HepG2 (cell line): ENCODE measurements around the gene SNIP1. TPM values are rescaled to one million over a fixed set of nuclear protein-coding genes. Genes with fewer than 3 reads are reported as not detected.

Experiments used
- ARID2 ChIP-seq: sonication (generic); formaldehyde crosslinking; IDR thresholded peaks from 2 replicates; pipeline ENCODE4 v1.8.1; 2022; ENCODE audit warnings: mild to moderate bottlenecking, missing genetic modification reagents, borderline replicate concordance
- ARID3A ChIP-seq: IDR thresholded peaks from 2 replicates; pipeline ENCODE4 v1.6.1; 2012; ENCODE audit warnings: low read depth, low read length, improper control_type of control experiment
- ATF1 ChIP-seq: IDR thresholded peaks from 2 replicates; pipeline ENCODE4 v1.6.1; 2016; ENCODE audit warnings: mild to moderate bottlenecking, control low read depth
- ELF4 ChIP-seq: sonication (generic); formaldehyde crosslinking; IDR thresholded peaks from 2 replicates; pipeline ENCODE4 v1.5.0; 2020; ENCODE audit warnings: missing genetic modification reagents, mild to moderate bottlenecking, moderate library complexity, borderline replicate concordance
- FUBP1 ChIP-seq: sonication (generic); formaldehyde crosslinking; IDR thresholded peaks from 2 replicates; pipeline ENCODE4 v1.5.1; 2020; ENCODE audit warnings: missing genetic modification reagents, mild to moderate bottlenecking, borderline replicate concordance
- HDAC1 ChIP-seq: sonication (generic); formaldehyde crosslinking; IDR thresholded peaks from 2 replicates; pipeline ENCODE4 v1.5.1; 2020; ENCODE audit warnings: mild to moderate bottlenecking, missing genetic modification reagents
- MED8 ChIP-seq: sonication (generic); formaldehyde crosslinking; IDR thresholded peaks from 2 replicates; pipeline ENCODE4 v1.8.1; 2023; ENCODE audit warnings: mild to moderate bottlenecking, missing genetic modification reagents; ENCODE audit not compliant: insufficient replicate concordance
- REXO4 ChIP-seq: sonication (generic); formaldehyde crosslinking; IDR thresholded peaks from 2 replicates; pipeline ENCODE4 v1.8.0; 2022; ENCODE audit warnings: missing genetic modification reagents, mild to moderate bottlenecking, borderline replicate concordance
- ZKSCAN1 ChIP-seq: fragments of 150-350 bp; IDR thresholded peaks from 2 replicates; pipeline ENCODE4 v1.6.1; 2014; ENCODE audit warnings: low read length
- ZNF33A ChIP-seq: sonication (generic); formaldehyde crosslinking; IDR thresholded peaks from 2 replicates; pipeline ENCODE4 v1.5.1; 2020; ENCODE audit warnings: missing genetic modification reagents, mild to moderate bottlenecking, moderate library complexity, borderline replicate concordance
- ZNF446 ChIP-seq: sonication (generic); formaldehyde crosslinking; IDR thresholded peaks from 2 replicates; pipeline ENCODE4 v1.5.0; 2020; ENCODE audit warnings: mild to moderate bottlenecking, missing genetic modification reagents
- ZNF598 ChIP-seq: sonication (generic); formaldehyde crosslinking; IDR thresholded peaks from 2 replicates; pipeline ENCODE4 v1.5.1; 2020; ENCODE audit warnings: mild to moderate bottlenecking, missing genetic modification reagents, borderline replicate concordance
- polyA plus RNA-seq, 8 experiments: library from polyadenylated mRNA; depleted of rRNA in 3 of 8; stranded (reverse) in 7 of 8; unstranded in 1 of 8; fragments of >200 nt; fragmentation: Illumina TruSeq in 4 of 8; extraction: Trizol in 4 of 8; gene quantifications; 2 replicates each; pipeline versions ENCODE4 v1.2.1 to v1.2.3, GENCODE V29; 2011 to 2016; ENCODE audit warnings: low read depth in 4 of 8, missing spikeins in 1 of 8, mixed read lengths in 1 of 8; ENCODE audit not compliant: insufficient read depth in 1 of 8
- total RNA-seq, 5 experiments: library from RNA; depleted of rRNA; stranded (reverse); fragments of >200 nt; fragmentation: Illumina TruSeq; extraction: Trizol; gene quantifications; 2 replicates each; pipeline ENCODE4 v1.2.3, GENCODE V29; 2016; ENCODE audit warnings: low read depth in 1 of 5

SNIP1 gene
- total and polyA plus RNA-seq, 2 of the 13 experiments (the other 11 are each of a cell fraction or from before 2014, with no cell fraction given), result 5.5 to 11.2 TPM

- TF ChIP-seq ZNF33A (0 out of 2 replicates have a peak, but pooled peaks have one; percentile 24), ELF4 (0 out of 2 replicates have a peak, but pooled peaks have one; percentile 54), ZNF446 (0 out of 2 replicates have a peak, but pooled peaks have one; percentile 6), REXO4 (no peak), ZKSCAN1 (0 out of 2 replicates have a peak, but pooled peaks have one; percentile 13), HDAC1 (CRISPR knock-in tag) (0 out of 2 replicates have a peak, but pooled peaks have one; percentile 4), ZNF598 (CRISPR knock-in tag) (no peak), ARID2 (peak; percentile 77; the same call in 1 of the 2 replicates), ARID3A (no peak), MED8 (CRISPR knock-in tag) (peak; percentile 14), FUBP1 (CRISPR knock-in tag) (no peak), ATF1 (CRISPR knock-in tag) (no peak)
These were observed 38.7 kb downstream of the SNIP1 start (continued) for GRCh38 chr1:37515185-37516034.
